GM19351 (cell line): ENCODE measurements around the gene ANO2.
"Not testable (repeated sequence)": the region's sequence is repeated elsewhere in the genome, so short reads cannot be mapped to it uniquely, and the experiment has no call there.

Experiments used
- ATAC-seq: cut with Tn5 transposase; IDR thresholded peaks from one replicate; pipeline ENCODE4 v1.9.1; 2021; ENCODE audit warnings: mild to moderate bottlenecking, moderate library complexity; ENCODE audit not compliant: unreplicated experiment

The ANO2 gene

GRCh38 chr12:5840944-5841343, 104.1 kb downstream of the ANO2 start:
- no peak for ATAC-seq

GRCh38 chr12:5830111-5830510, 114.9 kb downstream of the ANO2 start:
- ATAC-seq: no peak

- ATAC-seq: no peak
Measured at GRCh38 chr12:5827591-5827990, 117.5 kb downstream of the ANO2 start.

GRCh38 chr12:5825761-5826160, 119.3 kb downstream of the ANO2 start:
- ATAC-seq: not testable (repeated sequence)

GRCh38 chr12:5818877-5819276, 126.2 kb downstream of the ANO2 start:
- not testable (repeated sequence) for ATAC-seq

- no peak for ATAC-seq
Measured at GRCh38 chr12:5817246-5817645, 127.8 kb downstream of the ANO2 start.

GRCh38 chr12:5809586-5809985, 135.5 kb downstream of the ANO2 start:
- no peak for ATAC-seq

- ATAC-seq: no peak
Measured at GRCh38 chr12:5808981-5809380, 136.1 kb downstream of the ANO2 start.

GRCh38 chr12:5807514-5808219, 137.4 kb downstream of the ANO2 start:
- no peak for ATAC-seq

GRCh38 chr12:5807090-5807414, 138.0 kb downstream of the ANO2 start:
- ATAC-seq: no peak

GRCh38 chr12:5806371-5807089, 138.5 kb downstream of the ANO2 start:
- ATAC-seq: no peak

GRCh38 chr12:5803532-5803931, 141.5 kb downstream of the ANO2 start:
- ATAC-seq: no peak

- ATAC-seq: no peak
Measured at GRCh38 chr12:5798242-5799015, 146.6 kb downstream of the ANO2 start.

- no peak for ATAC-seq
Measured at GRCh38 chr12:5797661-5798060, 147.4 kb downstream of the ANO2 start.

GRCh38 chr12:5796959-5797225, 148.2 kb downstream of the ANO2 start:
- ATAC-seq: no peak

- no peak for ATAC-seq
Measured at GRCh38 chr12:5796171-5796958, 148.7 kb downstream of the ANO2 start.

GRCh38 chr12:5794156-5794555, 150.9 kb downstream of the ANO2 start:
- ATAC-seq: no peak

- no peak for ATAC-seq
Measured at GRCh38 chr12:5792343-5792742, 152.7 kb downstream of the ANO2 start.

- no peak for ATAC-seq
Measured at GRCh38 chr12:5789469-5789968, 155.5 kb downstream of the ANO2 start.

- ATAC-seq: no peak
Measured at GRCh38 chr12:5787828-5788227, 157.2 kb downstream of the ANO2 start.

GRCh38 chr12:5785601-5786000, 159.5 kb downstream of the ANO2 start:
- ATAC-seq: no peak
